Endothelial cell of umbilical vein (primary cell): ENCODE results near the gene NAV2. TPM values are rescaled to one million over a fixed set of nuclear protein-coding genes. Genes with fewer than 3 reads are reported as not detected.

ENCODE experiments used
- BruUV-seq: library from RNA; stranded (reverse); fragments of 400-500 nt; replicated peaks from 2 replicates; lab custom pipeline; 2021; lab: Mats Ljungman, UMichigan
- CTCF ChIA-PET: fragments of 300-600, 350-600 bp; sonication (Branson Sonifier 250); formaldehyde crosslinking; loops from one replicate; lab custom pipeline; 2021; ENCODE audit warnings: antibody characterized with exemption, inconsistent platforms; lab: Charles Lee
- POLR2A ChIA-PET: fragments of 300-600, 350-600 bp; sonication (Branson Sonifier 250); formaldehyde crosslinking; loops from one replicate; lab custom pipeline; 2021; ENCODE audit warnings: antibody characterized with exemption, inconsistent platforms; lab: Charles Lee
- DNase-seq: peaks from one replicate; pipeline ENCODE4 v3.0.0-alpha.2; 2011; ENCODE audit warnings: low read depth, low spot score
- FAIRE-seq: peaks from 2 replicates; lab custom pipeline; 2011; peaks lifted over from hg19 to GRCh38; lab: Jason Lieb, UNC
- H2AFZ ChIP-seq: 2 replicates; pipeline ENCODE4 v1.6.0; 2012; ENCODE audit warnings: low read depth, low read length, control low read depth, inconsistent platforms
- H3K27ac ChIP-seq: 2 replicates; pipeline ENCODE4 v1.5.1; 2011; ENCODE audit warnings: low read depth, mild to moderate bottlenecking, control low read depth, low read length, moderate library complexity; ENCODE audit not compliant: insufficient read depth
- H3K27me3 ChIP-seq, 2 experiments: 2 replicates each; pipeline versions ENCODE4 v1.6.0 to v1.6.1; 2011; ENCODE audit warnings: low read length in 2 of 2, mixed read lengths in 1 of 2; ENCODE audit not compliant: control insufficient read depth in 2 of 2, insufficient read depth in 2 of 2
- H3K36me3 ChIP-seq, 2 experiments: 2 replicates in 1 of 2; 3 replicates in 1 of 2; pipeline ENCODE4 v1.5.1; 2011; ENCODE audit warnings: low read length in 2 of 2, mild to moderate bottlenecking in 1 of 2, moderate library complexity in 1 of 2; ENCODE audit not compliant: control insufficient read depth in 2 of 2, insufficient read depth in 2 of 2; ENCODE audit errors: extremely low read depth in 1 of 2
- H3K4me1 ChIP-seq: 3 replicates; pipeline ENCODE4 v1.5.1; 2011; ENCODE audit warnings: mild to moderate bottlenecking, low read length; ENCODE audit not compliant: control insufficient read depth, insufficient read depth; ENCODE audit errors: extremely low read depth
- H3K4me2 ChIP-seq: 2 replicates; pipeline ENCODE4 v1.6.1; 2011; ENCODE audit warnings: low read length, control low read depth, mixed read lengths; ENCODE audit not compliant: insufficient read depth
- H3K4me3 ChIP-seq, 3 experiments: fragments of 200-600 bp in 1 of 3; sonication (generic), shearing (Covaris generic) in 1 of 3; replicated peaks in 1 of 3; 2 replicates each; pipeline ENCODE4 v1.5.1; 2011 to 2016; ENCODE audit warnings: control low read depth in 3 of 3, low read length in 3 of 3, mild to moderate bottlenecking in 2 of 3, inconsistent platforms in 1 of 3, low read depth in 1 of 3, moderate library complexity in 1 of 3; ENCODE audit not compliant: insufficient read depth in 1 of 3
- H3K79me2 ChIP-seq: 2 replicates; pipeline ENCODE4 v1.6.0; 2012; ENCODE audit warnings: low read length, inconsistent platforms; ENCODE audit not compliant: control insufficient read depth, insufficient read depth
- H3K9ac ChIP-seq: replicated peaks from 2 replicates; pipeline ENCODE3; 2011; ENCODE audit warnings: low read length, control low read depth; ENCODE audit not compliant: insufficient read depth; ENCODE audit errors: extremely low read depth
- H3K9me1 ChIP-seq: replicated peaks from 3 replicates; pipeline ENCODE4 v1.6.0; 2011; ENCODE audit warnings: mild to moderate bottlenecking, low read length; ENCODE audit not compliant: control insufficient read depth, insufficient read depth; ENCODE audit errors: extremely low read depth
- H3K9me3 ChIP-seq: replicated peaks from 2 replicates; pipeline ENCODE4 v1.5.1; 2012; ENCODE audit warnings: low read length, inconsistent platforms; ENCODE audit not compliant: control insufficient read depth, insufficient read depth
- H4K20me1 ChIP-seq: replicated peaks from 2 replicates; pipeline ENCODE3; 2011; ENCODE audit warnings: mild to moderate bottlenecking, low read length; ENCODE audit not compliant: control insufficient read depth, insufficient read depth; ENCODE audit errors: extremely low read depth
- CTCF ChIP-seq, 2 donors: IDR thresholded peaks; 1 replicate in 1 of 2; 2 replicates in 1 of 2; pipeline ENCODE4 v1.5.1; 2011; ENCODE audit warnings: low read length in 2 of 2, mild to moderate bottlenecking in 2 of 2, moderate library complexity in 2 of 2, control low read depth in 1 of 2, inconsistent platforms in 1 of 2, low read depth in 1 of 2; ENCODE audit not compliant: insufficient read depth in 1 of 2; ENCODE audit errors: extremely low read depth in 1 of 2
- EZH2 ChIP-seq: IDR thresholded peaks from 2 replicates; pipeline ENCODE4 v1.6.1; 2012; ENCODE audit warnings: borderline replicate concordance, low read depth, mild to moderate bottlenecking, moderate library complexity, low read length, inconsistent platforms; ENCODE audit not compliant: severe bottlenecking
- FOS ChIP-seq: IDR thresholded peaks from 2 replicates; pipeline ENCODE4 v1.6.1; 2011; ENCODE audit warnings: mild to moderate bottlenecking, low read length, moderate library complexity, borderline replicate concordance; ENCODE audit not compliant: insufficient read depth
- GATA2 ChIP-seq: IDR thresholded peaks from 2 replicates; pipeline ENCODE4 v1.7.0; 2011; ENCODE audit warnings: low read depth, mild to moderate bottlenecking, moderate library complexity, mixed read lengths, low read length; ENCODE audit not compliant: insufficient read length, insufficient read depth
- JUN ChIP-seq: IDR thresholded peaks from 2 replicates; pipeline ENCODE4 v1.6.1; 2011; ENCODE audit warnings: borderline replicate concordance, low read depth; ENCODE audit not compliant: insufficient read length, insufficient read depth
- MYC ChIP-seq: IDR thresholded peaks from one replicate; pipeline ENCODE4 v1.6.1; 2011; ENCODE audit warnings: mild to moderate bottlenecking, low read depth, low read length
- POLR2A ChIP-seq: IDR thresholded peaks from 2 replicates; pipeline ENCODE4 v1.6.1; 2012; ENCODE audit warnings: low read depth, mild to moderate bottlenecking, control low read depth, low read length
- POLR2AphosphoS5 ChIP-seq: IDR thresholded peaks from 2 replicates; pipeline ENCODE4 v1.6.1; 2012; ENCODE audit warnings: low read depth, mild to moderate bottlenecking, control low read depth, low read length, moderate library complexity; ENCODE audit not compliant: insufficient read depth
- dilution Hi-C: fragments of 300-500 bp; cut with MboI; formaldehyde crosslinking; loops from one replicate; pipeline ENCODE4 v1.15.0; 2019; ENCODE audit warnings: low sequenced_read_pairs; ENCODE audit not compliant: extremely low pct_ligation_motif_present
- intact Hi-C: fragments of 100-400 bp; cut with micrococcal nuclease; formaldehyde crosslinking; loops from one replicate; pipeline ENCODE4 v1.10.0; 2022
- polyA plus RNA-seq, 4 experiments: library from polyadenylated mRNA; depleted of rRNA in 3 of 4; stranded (reverse) in 3 of 4; unstranded in 1 of 4; fragments of >200 nt; gene quantifications; 2 replicates each; pipeline versions ENCODE4 v1.2.1 to v1.2.3, GENCODE V29; 2011 to 2012; ENCODE audit warnings: missing spikeins in 1 of 4
- total RNA-seq: library from RNA; stranded (reverse); gene quantifications from 2 replicates; pipeline ENCODE4 v1.2.3, GENCODE V29; 2021
- TF ChIP-seq, protein P1 (sequence below): IDR thresholded peaks from 2 replicates; pipeline ENCODE4 v1.6.1; 2011; ENCODE audit not compliant: insufficient read depth, insufficient read length

Gene NAV2
- total and polyA plus RNA-seq, 2 donors (not counting 3 experiments of a cell fraction or from before 2014, with no cell fraction given), result 10.9 to 68.0 TPM

GRCh38 chr11:19818619-19819018 lies 106.0 kb downstream of the NAV2 start:
- no peak for FAIRE-seq
- Histone ChIP-seq H3K4me3 (no peak overlapping the region), H3K9ac (no peak overlapping the region), H3K9me1 (no peaks in the 10 kb centered on the region), H3K79me2 (peaks cover 87% of the 10 kb centered on the region), H3K4me2 (no peak overlapping the region), H3K27ac (no peak overlapping the region), H3K4me1 (no peaks in the 10 kb centered on the region), H3K9me3 (no peaks in the 10 kb centered on the region), H3K27me3 (no peaks in the 10 kb centered on the region), H4K20me1 (no peaks in the 10 kb centered on the region), H3K36me3 (no peaks in the 10 kb centered on the region), H2AFZ (no peak overlapping the region)
- no TSS peak for BruUV-seq
- CTCF ChIA-PET, result interaction anchor here (1.3 kb wide), 1 partner anchor 84 kb away, joined by 4 read pairs; no protein-coding TSS in a partner anchor
- POLR2A ChIA-PET, result no interaction called here
- TF ChIP-seq JUN (no peak), CTCF (IDR thresholded peaks at IDR 0.05; ENCODE audit: extremely low read depth in 1 of 2, insufficient read depth in 1 of 2, low read depth in 1 of 2, low read length in 2 of 2) (no peak), MYC (no peak), POLR2AphosphoS5 (no peak), EZH2 (no peak), GATA2 (no peak), FOS (no peak), POLR2A (no peak)
- TF ChIP-seq, protein P1, sequence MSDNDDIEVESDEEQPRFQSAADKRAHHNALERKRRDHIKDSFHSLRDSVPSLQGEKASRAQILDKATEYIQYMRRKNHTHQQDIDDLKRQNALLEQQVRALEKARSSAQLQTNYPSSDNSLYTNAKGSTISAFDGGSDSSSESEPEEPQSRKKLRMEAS, result no peak
- no peak for DNase-seq
- dilution Hi-C loops (no loop called here), intact Hi-C loops (no loop called here)
